HTERT RPE-1 (cell line): ENCODE results near the gene SEMA6D.

Experiments used
- in situ Hi-C: fragments of 300-500 bp; cut with MboI; formaldehyde crosslinking; loops from 4 replicates; pipeline ENCODE4 v1.14.3; 2020; ENCODE audit warnings: low sequenced_read_pairs

Gene SEMA6D

GRCh38 chr15:47781527-47781926, 64.2 kb downstream of the SEMA6D start:
- in situ Hi-C loops = no loop called here

GRCh38 chr15:47784820-47785219, 67.5 kb downstream of the SEMA6D start:
- in situ Hi-C loops = no loop called here

GRCh38 chr15:47786371-47786770, 69.1 kb downstream of the SEMA6D start:
- in situ Hi-C loops = no loop called here

- in situ Hi-C loops = no loop called here
These were observed 70.6 kb downstream of the SEMA6D start for GRCh38 chr15:47787875-47788274.

- in situ Hi-C loops = no loop called here
These were observed 71.4 kb downstream of the SEMA6D start for GRCh38 chr15:47788685-47789084.

- in situ Hi-C loops = no loop called here
These were observed 73.9 kb downstream of the SEMA6D start for GRCh38 chr15:47791161-47791560.

GRCh38 chr15:47792231-47792630, 74.9 kb downstream of the SEMA6D start:
- in situ Hi-C loops = no loop called here

- in situ Hi-C loops = no loop called here
These were observed 77.1 kb downstream of the SEMA6D start for GRCh38 chr15:47794252-47794914.

GRCh38 chr15:47795864-47796263, 78.6 kb downstream of the SEMA6D start:
- in situ Hi-C loops = no loop called here

- in situ Hi-C loops = no loop called here
These were observed 79.0 kb downstream of the SEMA6D start for GRCh38 chr15:47796339-47796738.

GRCh38 chr15:47796830-47797229, 79.5 kb downstream of the SEMA6D start:
- in situ Hi-C loops = no loop called here

GRCh38 chr15:47801522-47801921, 84.2 kb downstream of the SEMA6D start:
- in situ Hi-C loops = no loop called here

- in situ Hi-C loops = no loop called here
These were observed 84.9 kb downstream of the SEMA6D start for GRCh38 chr15:47802216-47802615.

GRCh38 chr15:47803767-47804166, 86.5 kb downstream of the SEMA6D start:
- in situ Hi-C loops = no loop called here

- in situ Hi-C loops = no loop called here
These were observed 87.4 kb downstream of the SEMA6D start for GRCh38 chr15:47804733-47805132.

GRCh38 chr15:47806008-47806407, 88.7 kb downstream of the SEMA6D start:
- in situ Hi-C loops = no loop called here

- in situ Hi-C loops = no loop called here
These were observed 93.9 kb downstream of the SEMA6D start for GRCh38 chr15:47811172-47811571.

GRCh38 chr15:47812470-47812999, 95.2 kb downstream of the SEMA6D start:
- in situ Hi-C loops = no loop called here

- in situ Hi-C loops = no loop called here
These were observed 96.6 kb downstream of the SEMA6D start for GRCh38 chr15:47813748-47814384.

GRCh38 chr15:47814620-47815019, 97.3 kb downstream of the SEMA6D start:
- in situ Hi-C loops = no loop called here

- in situ Hi-C loops = no loop called here
These were observed 100.8 kb downstream of the SEMA6D start for GRCh38 chr15:47817969-47818548.

- in situ Hi-C loops = no loop called here
These were observed 101.9 kb downstream of the SEMA6D start for GRCh38 chr15:47819158-47819557.
